ENCODE measurements around the gene WDR70. TPM values are rescaled to one million over a fixed set of nuclear protein-coding genes. Genes with fewer than 3 reads are reported as not detected.
"Not testable (repeated sequence)": the region's sequence is repeated elsewhere in the genome, so short reads cannot be mapped to it uniquely, and the experiment has no call there.

The WDR70 gene
- total RNA-seq, 4 donors from 2014 or later, result 24.7 to 200 (median 29.9) TPM

GRCh38 chr5:37517686-37518085, 138.6 kb downstream of the WDR70 start:
- no peak for DNase-seq
- WGBS, 2 donors (ENCODE audit: low coverage in 1 of 2), result 93 to 96% methylated on average over 3 of the region's 3 CpGs
- in situ Hi-C loops (cut with MboI; ENCODE audit: low pct_ligation_motif_present in 1 of 4, low pct_unique_long_range_greater_than_20kb in 1 of 4, low sequenced_read_pairs in 3 of 4), result no loop called here
- Histone ChIP-seq H3K4me1 (no peaks in the 10 kb centered on the region), H3K9me3 (peaks cover 5 to 6% of the 10 kb centered on the region in 2 donors), H3K27me3 (no peaks in the 10 kb centered on the region), H3K4me3 (no peak overlapping the region), H3K36me3 (peaks cover 0 to 14% (median 0%) of the 10 kb centered on the region in 4 donors), H3K27ac (no peak overlapping the region)
- TF ChIP-seq POLR2AphosphoS5 (IDR thresholded peaks at IDR 0.05) (no peak), EP300 (IDR thresholded peaks at IDR 0.05; ENCODE audit: low read depth) (no peak), POLR2A (IDR thresholded peaks at IDR 0.05) (no peak)
- TF ChIP-seq, protein P1, sequence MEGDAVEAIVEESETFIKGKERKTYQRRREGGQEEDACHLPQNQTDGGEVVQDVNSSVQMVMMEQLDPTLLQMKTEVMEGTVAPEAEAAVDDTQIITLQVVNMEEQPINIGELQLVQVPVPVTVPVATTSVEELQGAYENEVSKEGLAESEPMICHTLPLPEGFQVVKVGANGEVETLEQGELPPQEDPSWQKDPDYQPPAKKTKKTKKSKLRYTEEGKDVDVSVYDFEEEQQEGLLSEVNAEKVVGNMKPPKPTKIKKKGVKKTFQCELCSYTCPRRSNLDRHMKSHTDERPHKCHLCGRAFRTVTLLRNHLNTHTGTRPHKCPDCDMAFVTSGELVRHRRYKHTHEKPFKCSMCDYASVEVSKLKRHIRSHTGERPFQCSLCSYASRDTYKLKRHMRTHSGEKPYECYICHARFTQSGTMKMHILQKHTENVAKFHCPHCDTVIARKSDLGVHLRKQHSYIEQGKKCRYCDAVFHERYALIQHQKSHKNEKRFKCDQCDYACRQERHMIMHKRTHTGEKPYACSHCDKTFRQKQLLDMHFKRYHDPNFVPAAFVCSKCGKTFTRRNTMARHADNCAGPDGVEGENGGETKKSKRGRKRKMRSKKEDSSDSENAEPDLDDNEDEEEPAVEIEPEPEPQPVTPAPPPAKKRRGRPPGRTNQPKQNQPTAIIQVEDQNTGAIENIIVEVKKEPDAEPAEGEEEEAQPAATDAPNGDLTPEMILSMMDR (IDR thresholded peaks at IDR 0.05), result no peak
- intact Hi-C loops (cut with DNase I; ENCODE audit: low total_unique reads), result no loop called here

DNA sequence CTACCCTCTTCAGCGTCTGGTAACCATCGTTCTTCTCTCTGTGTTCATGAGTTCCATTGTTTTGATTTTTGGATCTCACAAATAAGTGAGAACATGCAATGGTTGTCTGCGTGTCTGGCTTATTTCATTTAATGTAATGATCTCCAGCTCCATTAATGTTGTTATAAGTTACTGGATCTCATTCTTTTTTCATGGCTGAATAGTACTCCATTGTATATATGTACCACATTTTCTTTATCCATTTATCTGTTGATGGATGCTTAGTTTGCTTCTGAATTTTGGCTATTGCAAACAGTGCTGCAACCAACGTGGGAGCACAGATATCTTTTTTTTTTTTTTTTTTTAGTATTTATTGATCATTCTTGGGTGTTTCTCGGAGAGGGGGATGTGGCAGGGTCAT, 139.2 kb downstream of the WDR70 start:
- in situ Hi-C loops (cut with MboI; ENCODE audit: low pct_ligation_motif_present in 1 of 4, low pct_unique_long_range_greater_than_20kb in 1 of 4, low sequenced_read_pairs in 3 of 4); H3K27ac ChIP-seq; H3K4me3 ChIP-seq; intact Hi-C loops (cut with DNase I; ENCODE audit: low total_unique reads); DNase-seq; H3K27me3 ChIP-seq; H3K9me3 ChIP-seq; H3K4me1 ChIP-seq: not testable (repeated sequence)
- 93 to 98% methylated on average over 5 of the region's 5 CpGs for WGBS, 2 donors (ENCODE audit: low coverage in 1 of 2)
- peaks cover 0 to 14% (median 0%) of the 10 kb centered on the region in 4 donors for H3K36me3 ChIP-seq

DNA sequence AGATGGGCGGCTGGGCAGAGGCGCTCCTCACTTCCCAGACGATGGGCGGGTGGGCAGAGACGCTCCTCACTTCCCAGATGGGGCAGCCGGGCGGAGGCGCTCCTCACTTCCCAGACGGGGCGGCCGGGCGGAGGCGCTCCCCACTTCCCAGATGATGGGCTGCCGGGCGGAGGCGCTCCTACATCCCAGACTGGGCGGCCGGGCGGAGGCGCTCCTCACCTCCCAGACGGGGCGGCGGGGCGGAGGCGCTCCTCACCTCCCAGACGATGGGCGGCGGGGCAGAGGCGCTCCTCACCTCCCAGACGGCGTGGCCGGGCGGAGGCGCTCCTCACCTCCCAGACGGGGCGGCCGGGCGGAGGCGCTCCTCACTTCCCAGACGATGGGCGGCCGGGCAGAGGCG, 140.2 kb downstream of the WDR70 start:
- no peak for DNase-seq
- in situ Hi-C loops (cut with MboI; ENCODE audit: low pct_ligation_motif_present in 1 of 4, low pct_unique_long_range_greater_than_20kb in 1 of 4, low sequenced_read_pairs in 3 of 4) (no loop called here), intact Hi-C loops (cut with DNase I; ENCODE audit: low total_unique reads) (no loop called here)
- peaks cover 0 to 14% (median 0%) of the 10 kb centered on the region in 4 donors for H3K36me3 ChIP-seq
- no peaks in the 10 kb centered on the region for H3K4me1 ChIP-seq
- TF ChIP-seq EP300 (IDR thresholded peaks at IDR 0.05; ENCODE audit: low read depth) (no peak), POLR2A (IDR thresholded peaks at IDR 0.05) (no peak), POLR2AphosphoS5 (IDR thresholded peaks at IDR 0.05) (no peak)
- TF ChIP-seq, protein P1 (IDR thresholded peaks at IDR 0.05), result no peak
- peaks cover 5 to 6% of the 10 kb centered on the region in 2 donors for H3K9me3 ChIP-seq
- H3K27me3 ChIP-seq, result no peaks in the 10 kb centered on the region
- H3K27ac ChIP-seq, result no peak overlapping the region
- 98% methylated on average over 41 of the region's 43 CpGs; no CpG with 5 or more reads in 1 of the 2 donors for WGBS, 2 donors (ENCODE audit: low coverage in 1 of 2)
- H3K4me3 ChIP-seq, result no peak overlapping the region

DNA sequence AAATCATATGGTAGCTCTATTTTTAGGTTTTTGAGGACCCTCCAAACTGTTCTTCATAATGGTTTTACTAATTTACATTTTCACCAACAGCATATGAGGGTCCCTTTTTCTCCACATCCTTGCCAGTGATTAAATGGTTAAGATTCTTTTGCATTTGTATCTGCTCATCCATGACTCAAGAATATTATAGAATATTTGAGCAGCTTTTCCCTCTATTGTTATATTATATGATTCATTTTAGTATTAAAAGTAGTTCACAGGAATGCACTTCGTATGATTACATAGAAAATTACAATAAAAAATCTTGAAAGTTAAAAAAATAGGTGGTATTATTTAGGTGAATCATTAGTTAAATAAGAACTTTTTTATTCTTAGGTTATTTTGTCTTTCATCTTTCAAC, 140.7 kb downstream of the WDR70 start:
- Histone ChIP-seq H3K9me3 (peaks cover 5 to 6% of the 10 kb centered on the region in 2 donors), H3K4me3 (no peak overlapping the region), H3K36me3 (peaks cover 0 to 14% (median 0%) of the 10 kb centered on the region in 4 donors), H3K4me1 (no peaks in the 10 kb centered on the region), H3K27me3 (no peaks in the 10 kb centered on the region), H3K27ac (no peak overlapping the region)
- DNase-seq, result no peak
- TF ChIP-seq POLR2AphosphoS5 (IDR thresholded peaks at IDR 0.05), result no peak
- in situ Hi-C loops (cut with MboI; ENCODE audit: low pct_ligation_motif_present in 1 of 4, low pct_unique_long_range_greater_than_20kb in 1 of 4, low sequenced_read_pairs in 3 of 4), result no loop called here
- WGBS, 2 donors (ENCODE audit: low coverage in 1 of 2), result 94% methylated on average over 1 of the region's 1 CpG
- intact Hi-C loops (cut with DNase I; ENCODE audit: low total_unique reads), result no loop called here

DNA sequence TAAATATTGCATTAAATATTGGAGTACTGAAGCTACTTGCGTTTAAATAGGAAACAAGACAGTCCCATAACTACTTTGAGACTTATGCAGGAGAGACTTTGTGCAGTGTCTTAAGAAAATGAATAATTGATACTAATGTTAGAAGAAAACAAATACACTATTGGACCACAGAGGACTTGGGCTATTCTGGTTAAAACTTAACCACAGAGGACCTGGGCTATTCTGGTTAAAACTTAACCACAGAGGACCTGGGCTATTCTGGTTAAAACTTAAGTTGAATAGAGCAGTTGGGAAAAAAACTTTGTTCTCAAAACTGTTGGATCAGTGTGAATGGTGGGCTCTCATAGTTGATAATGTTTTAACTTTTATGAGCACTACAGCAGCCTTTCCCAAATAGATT, 141.7 kb downstream of the WDR70 start:
- WGBS, 2 donors (ENCODE audit: low coverage in 1 of 2), result 73 to 100% methylated on average over 1 of the region's 1 CpG
- in situ Hi-C loops (cut with MboI; ENCODE audit: low pct_ligation_motif_present in 1 of 4, low pct_unique_long_range_greater_than_20kb in 1 of 4, low sequenced_read_pairs in 3 of 4) (no loop called here), intact Hi-C loops (cut with DNase I; ENCODE audit: low total_unique reads) (no loop called here)
- Histone ChIP-seq H3K4me1 (no peaks in the 10 kb centered on the region), H3K4me3 (no peak overlapping the region), H3K27me3 (no peaks in the 10 kb centered on the region), H3K36me3 (peaks cover 0 to 14% (median 0%) of the 10 kb centered on the region in 4 donors), H3K27ac (no peak overlapping the region), H3K9me3 (peaks cover 5 to 6% of the 10 kb centered on the region in 2 donors)
- no peak for DNase-seq
- TF ChIP-seq, protein P1 (IDR thresholded peaks at IDR 0.05), result no peak
- TF ChIP-seq EP300 (IDR thresholded peaks at IDR 0.05; ENCODE audit: low read depth) (no peak), POLR2AphosphoS5 (IDR thresholded peaks at IDR 0.05) (no peak), POLR2A (IDR thresholded peaks at IDR 0.05) (no peak)

All from transverse colon (tissue), 4 donors.